HG03378 (cell line): Measurements from ENCODE around the gene SMARCA2.
A peak's percentile ranks its signal among the peaks of the same experiment; 100 is the strongest.

Experiments used
- ATAC-seq: cut with Tn5 transposase; IDR thresholded peaks from one replicate; pipeline ENCODE4 v1.9.1; 2021; ENCODE audit warnings: mild to moderate bottlenecking, moderate library complexity; ENCODE audit not compliant: unreplicated experiment

SMARCA2 gene

GRCh38 chr9:2086971-2087370 is 71.8 kb downstream of the SMARCA2 start:
- ATAC-seq = peak; percentile 54

- peak; percentile 76 for ATAC-seq
These were observed 72.6 kb downstream of the SMARCA2 start for GRCh38 chr9:2087500-2088313.

GRCh38 chr9:2093920-2094597 is 78.9 kb downstream of the SMARCA2 start:
- ATAC-seq = no peak

GRCh38 chr9:2096376-2096970 is 81.3 kb downstream of the SMARCA2 start:
- ATAC-seq = no peak

GRCh38 chr9:2106666-2107065 is 91.5 kb downstream of the SMARCA2 start:
- no peak for ATAC-seq

- ATAC-seq = no peak
These were observed 92.8 kb downstream of the SMARCA2 start for GRCh38 chr9:2107906-2108451.

GRCh38 chr9:2109069-2109650 is 94.0 kb downstream of the SMARCA2 start:
- no peak for ATAC-seq

- no peak for ATAC-seq
These were observed 94.9 kb downstream of the SMARCA2 start for GRCh38 chr9:2110036-2110435.

GRCh38 chr9:2116073-2116472 is 100.9 kb downstream of the SMARCA2 start:
- ATAC-seq = no peak

GRCh38 chr9:2117527-2117926 is 102.4 kb downstream of the SMARCA2 start:
- ATAC-seq = no peak

GRCh38 chr9:2119566-2119965 is 104.4 kb downstream of the SMARCA2 start:
- ATAC-seq = no peak

GRCh38 chr9:2120926-2121689 is 106.0 kb downstream of the SMARCA2 start:
- ATAC-seq = no peak

GRCh38 chr9:2122299-2122698 is 107.2 kb downstream of the SMARCA2 start:
- no peak for ATAC-seq

- ATAC-seq = peak; percentile 95
These were observed 110.8 kb downstream of the SMARCA2 start for GRCh38 chr9:2125906-2126305.

GRCh38 chr9:2126331-2126803 is 111.2 kb downstream of the SMARCA2 start:
- ATAC-seq = no peak

- ATAC-seq = no peak
These were observed 112.3 kb downstream of the SMARCA2 start for GRCh38 chr9:2127486-2127885.

GRCh38 chr9:2128141-2128540 is 113.0 kb downstream of the SMARCA2 start:
- ATAC-seq = no peak

- no peak for ATAC-seq
These were observed 113.5 kb downstream of the SMARCA2 start for GRCh38 chr9:2128618-2129017.

GRCh38 chr9:2130941-2131340 is 115.8 kb downstream of the SMARCA2 start:
- ATAC-seq = no peak

- ATAC-seq = no peak
These were observed 117.4 kb downstream of the SMARCA2 start for GRCh38 chr9:2132484-2133082.
